ENCODE measurements around the gene ABHD6. TPM values are rescaled to one million over a fixed set of nuclear protein-coding genes. Genes with fewer than 3 reads are reported as not detected.

The ABHD6 gene
- total and polyA plus RNA-seq, 9 of the 15 experiments (the other 6 are each of a cell fraction or from before 2014, with no cell fraction given) = 0.53 to 3.6 (median 2.5) TPM

DNA sequence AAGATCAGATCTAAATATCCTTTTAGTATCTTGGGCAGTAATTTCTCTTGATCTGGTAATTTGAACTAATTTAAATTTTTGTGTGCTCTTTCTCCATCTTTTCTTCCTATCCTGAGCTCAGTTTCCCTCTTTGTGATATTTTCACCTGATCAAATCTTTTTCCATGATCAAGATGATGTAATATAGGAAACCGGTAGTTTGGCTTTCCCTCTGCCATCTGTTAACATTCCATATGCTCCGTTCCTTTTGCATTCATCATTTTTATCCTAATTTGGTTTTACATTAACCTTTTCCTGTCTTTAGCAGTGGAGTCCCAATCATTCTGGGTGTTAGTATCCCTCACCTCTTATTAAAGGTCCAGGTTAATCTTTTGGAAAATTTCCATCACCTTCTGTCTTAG, 5.9 kb upstream of the ABHD6 start (continued):
- TF ChIP-seq, protein P1, sequence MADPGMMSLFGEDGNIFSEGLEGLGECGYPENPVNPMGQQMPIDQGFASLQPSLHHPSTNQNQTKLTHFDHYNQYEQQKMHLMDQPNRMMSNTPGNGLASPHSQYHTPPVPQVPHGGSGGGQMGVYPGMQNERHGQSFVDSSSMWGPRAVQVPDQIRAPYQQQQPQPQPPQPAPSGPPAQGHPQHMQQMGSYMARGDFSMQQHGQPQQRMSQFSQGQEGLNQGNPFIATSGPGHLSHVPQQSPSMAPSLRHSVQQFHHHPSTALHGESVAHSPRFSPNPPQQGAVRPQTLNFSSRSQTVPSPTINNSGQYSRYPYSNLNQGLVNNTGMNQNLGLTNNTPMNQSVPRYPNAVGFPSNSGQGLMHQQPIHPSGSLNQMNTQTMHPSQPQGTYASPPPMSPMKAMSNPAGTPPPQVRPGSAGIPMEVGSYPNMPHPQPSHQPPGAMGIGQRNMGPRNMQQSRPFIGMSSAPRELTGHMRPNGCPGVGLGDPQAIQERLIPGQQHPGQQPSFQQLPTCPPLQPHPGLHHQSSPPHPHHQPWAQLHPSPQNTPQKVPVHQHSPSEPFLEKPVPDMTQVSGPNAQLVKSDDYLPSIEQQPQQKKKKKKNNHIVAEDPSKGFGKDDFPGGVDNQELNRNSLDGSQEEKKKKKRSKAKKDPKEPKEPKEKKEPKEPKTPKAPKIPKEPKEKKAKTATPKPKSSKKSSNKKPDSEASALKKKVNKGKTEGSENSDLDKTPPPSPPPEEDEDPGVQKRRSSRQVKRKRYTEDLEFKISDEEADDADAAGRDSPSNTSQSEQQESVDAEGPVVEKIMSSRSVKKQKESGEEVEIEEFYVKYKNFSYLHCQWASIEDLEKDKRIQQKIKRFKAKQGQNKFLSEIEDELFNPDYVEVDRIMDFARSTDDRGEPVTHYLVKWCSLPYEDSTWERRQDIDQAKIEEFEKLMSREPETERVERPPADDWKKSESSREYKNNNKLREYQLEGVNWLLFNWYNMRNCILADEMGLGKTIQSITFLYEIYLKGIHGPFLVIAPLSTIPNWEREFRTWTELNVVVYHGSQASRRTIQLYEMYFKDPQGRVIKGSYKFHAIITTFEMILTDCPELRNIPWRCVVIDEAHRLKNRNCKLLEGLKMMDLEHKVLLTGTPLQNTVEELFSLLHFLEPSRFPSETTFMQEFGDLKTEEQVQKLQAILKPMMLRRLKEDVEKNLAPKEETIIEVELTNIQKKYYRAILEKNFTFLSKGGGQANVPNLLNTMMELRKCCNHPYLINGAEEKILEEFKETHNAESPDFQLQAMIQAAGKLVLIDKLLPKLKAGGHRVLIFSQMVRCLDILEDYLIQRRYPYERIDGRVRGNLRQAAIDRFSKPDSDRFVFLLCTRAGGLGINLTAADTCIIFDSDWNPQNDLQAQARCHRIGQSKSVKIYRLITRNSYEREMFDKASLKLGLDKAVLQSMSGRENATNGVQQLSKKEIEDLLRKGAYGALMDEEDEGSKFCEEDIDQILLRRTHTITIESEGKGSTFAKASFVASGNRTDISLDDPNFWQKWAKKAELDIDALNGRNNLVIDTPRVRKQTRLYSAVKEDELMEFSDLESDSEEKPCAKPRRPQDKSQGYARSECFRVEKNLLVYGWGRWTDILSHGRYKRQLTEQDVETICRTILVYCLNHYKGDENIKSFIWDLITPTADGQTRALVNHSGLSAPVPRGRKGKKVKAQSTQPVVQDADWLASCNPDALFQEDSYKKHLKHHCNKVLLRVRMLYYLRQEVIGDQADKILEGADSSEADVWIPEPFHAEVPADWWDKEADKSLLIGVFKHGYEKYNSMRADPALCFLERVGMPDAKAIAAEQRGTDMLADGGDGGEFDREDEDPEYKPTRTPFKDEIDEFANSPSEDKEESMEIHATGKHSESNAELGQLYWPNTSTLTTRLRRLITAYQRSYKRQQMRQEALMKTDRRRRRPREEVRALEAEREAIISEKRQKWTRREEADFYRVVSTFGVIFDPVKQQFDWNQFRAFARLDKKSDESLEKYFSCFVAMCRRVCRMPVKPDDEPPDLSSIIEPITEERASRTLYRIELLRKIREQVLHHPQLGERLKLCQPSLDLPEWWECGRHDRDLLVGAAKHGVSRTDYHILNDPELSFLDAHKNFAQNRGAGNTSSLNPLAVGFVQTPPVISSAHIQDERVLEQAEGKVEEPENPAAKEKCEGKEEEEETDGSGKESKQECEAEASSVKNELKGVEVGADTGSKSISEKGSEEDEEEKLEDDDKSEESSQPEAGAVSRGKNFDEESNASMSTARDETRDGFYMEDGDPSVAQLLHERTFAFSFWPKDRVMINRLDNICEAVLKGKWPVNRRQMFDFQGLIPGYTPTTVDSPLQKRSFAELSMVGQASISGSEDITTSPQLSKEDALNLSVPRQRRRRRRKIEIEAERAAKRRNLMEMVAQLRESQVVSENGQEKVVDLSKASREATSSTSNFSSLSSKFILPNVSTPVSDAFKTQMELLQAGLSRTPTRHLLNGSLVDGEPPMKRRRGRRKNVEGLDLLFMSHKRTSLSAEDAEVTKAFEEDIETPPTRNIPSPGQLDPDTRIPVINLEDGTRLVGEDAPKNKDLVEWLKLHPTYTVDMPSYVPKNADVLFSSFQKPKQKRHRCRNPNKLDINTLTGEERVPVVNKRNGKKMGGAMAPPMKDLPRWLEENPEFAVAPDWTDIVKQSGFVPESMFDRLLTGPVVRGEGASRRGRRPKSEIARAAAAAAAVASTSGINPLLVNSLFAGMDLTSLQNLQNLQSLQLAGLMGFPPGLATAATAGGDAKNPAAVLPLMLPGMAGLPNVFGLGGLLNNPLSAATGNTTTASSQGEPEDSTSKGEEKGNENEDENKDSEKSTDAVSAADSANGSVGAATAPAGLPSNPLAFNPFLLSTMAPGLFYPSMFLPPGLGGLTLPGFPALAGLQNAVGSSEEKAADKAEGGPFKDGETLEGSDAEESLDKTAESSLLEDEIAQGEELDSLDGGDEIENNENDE (IDR thresholded peaks at IDR 0.05; ENCODE audit: low read depth, low read length) = no peak
- TF ChIP-seq NRF1 (conservative IDR thresholded peaks at IDR 0.05 in 1 of 2, IDR thresholded peaks at IDR 0.05 in 1 of 2) = no peak
- TF ChIP-seq RBFOX2 (IDR thresholded peaks at IDR 0.05; ENCODE audit: low read depth, low read length) = no peak
- no peak for TF ChIP-seq ZSCAN29 (IDR thresholded peaks at IDR 0.05)

Data from K562 (cell line).